ENCODE results near the gene DMBT1.

GRCh38 chr10:122688293-122688989 lies 127.9 kb downstream of the DMBT1 start:
- no peak for TF ChIP-seq CTCF (IDR thresholded peaks at IDR 0.05)
- TF ChIP-seq POLR2AphosphoS5 (IDR thresholded peaks at IDR 0.05) = no peak
- no peak for TF ChIP-seq POLR2A (IDR thresholded peaks at IDR 0.05; ENCODE audit: low read depth)
